Lower leg skin (tissue), 3 donors: ENCODE measurements around the gene SLC9C1.

Experiments
- CTCF ChIP-seq, 3 donors: fragments of 450-650 bp; IDR thresholded peaks; one replicate each; pipeline ENCODE4 v1.5.1; 2016; ENCODE audit warnings: antibody characterized with exemption in 3 of 3, mild to moderate bottlenecking in 3 of 3, moderate library complexity in 2 of 3
- POLR2A ChIP-seq, 2 donors: fragments of 450-650 bp; IDR thresholded peaks; one replicate each; pipeline ENCODE4 v1.6.1; 2016 to 2017; ENCODE audit warnings: antibody characterized with exemption in 2 of 2, mild to moderate bottlenecking in 1 of 2, moderate library complexity in 1 of 2

- TF ChIP-seq CTCF (IDR thresholded peaks at IDR 0.05) (no peak), POLR2A (IDR thresholded peaks at IDR 0.05) (no peak)
Measured at GRCh38 chr3:112200317-112200666, 93.7 kb downstream of the SLC9C1 start.
